ENCODE results near the gene TEKT1. TPM values are rescaled to one million over a fixed set of nuclear protein-coding genes. Genes with fewer than 3 reads are reported as not detected.

Gene TEKT1
- polyA plus RNA-seq, 2 of the 4 experiments (the other 2 are of a cell fraction): not detected

GRCh38 chr17:6862825-6863224 lies 31.3 kb upstream of the TEKT1 start:
- FAIRE-seq (no peak), ATAC-seq (no peak; a peak in 2 of 6 replicates), DNase-seq (ENCODE audit: low read depth in 1 of 2, low spot score in 1 of 2) (no peak)
- CTCF ChIA-PET: interaction anchor here (0.9 to 12.3 kb wide), 6 partner anchors 12 to 160 kb away, joined by 3 to 107 read pairs (median 10); no protein-coding TSS in a partner anchor
- peaks cover 23% of the 10 kb centered on the region for H3K4me1 ChIP-seq
- H3K27ac ChIP-seq: peak overlapping the region in 1 of 2 experiments; percentile 4; a peak in 1 of 6 replicates
- H3K9me3 ChIP-seq: peaks cover 3% of the 10 kb centered on the region; the same call in 1 of the 3 replicates
- POLR2A ChIA-PET: no interaction called here
- no peak overlapping the region for H3K4me2 ChIP-seq
- H3K4me3 ChIP-seq: no peak overlapping the region
- 82% methylated on average over 4 of the region's 4 CpGs for WGBS (ENCODE audit: missing lambda C conversion rate)
- TF ChIP-seq CEBPB (IDR thresholded peaks at IDR 0.05) (peak; percentile 52 to 75; a peak in 3 of 4 replicates), MYC (IDR thresholded peaks at IDR 0.05; ENCODE audit: borderline replicate concordance, low read length) (no peak), HES2 (IDR thresholded peaks at IDR 0.05) (no peak)

GRCh38 chr17:6862122-6862521 lies 30.6 kb upstream of the TEKT1 start:
- FAIRE-seq (no peak), ATAC-seq (no peak), DNase-seq (ENCODE audit: low read depth in 1 of 2, low spot score in 1 of 2) (no peak)
- H3K4me3 ChIP-seq: no peak overlapping the region
- peaks cover 18% of the 10 kb centered on the region; the same call in 2 of the 3 replicates for H3K4me1 ChIP-seq
- POLR2A ChIA-PET: no interaction called here
- 65% methylated on average over 2 of the region's 2 CpGs for WGBS (ENCODE audit: missing lambda C conversion rate)
- CTCF ChIA-PET: interaction anchor here (1.3 to 3.5 kb wide), 2 partner anchors 19 to 27 kb away, joined by 3 to 18 read pairs; no protein-coding TSS in a partner anchor
- H3K4me2 ChIP-seq: no peak overlapping the region
- H3K9me3 ChIP-seq: peaks cover 3% of the 10 kb centered on the region; the same call in 1 of the 3 replicates
- no peak overlapping the region for H3K27ac ChIP-seq
- no peak for TF ChIP-seq REST (IDR thresholded peaks at IDR 0.05)
- no peak for TF ChIP-seq ZFP36 (IDR thresholded peaks at IDR 0.05; ENCODE audit: borderline replicate concordance, partially characterized antibody)
- TF ChIP-seq HMGXB4 (CRISPR knock-in tag; IDR thresholded peaks at IDR 0.05; ENCODE audit: borderline replicate concordance): no peak
- TF ChIP-seq RFX5 (IDR thresholded peaks at IDR 0.05): no peak
- no peak for TF ChIP-seq ZSCAN20 (CRISPR knock-in tag; IDR thresholded peaks at IDR 0.05)
- no peak for TF ChIP-seq CHD2 (IDR thresholded peaks at IDR 0.05; ENCODE audit: low read length, partially characterized antibody)
- TF ChIP-seq CTCF (IDR thresholded peaks at IDR 0.05): no peak
- TF ChIP-seq KDM5A (IDR thresholded peaks at IDR 0.05): no peak

- no peak overlapping the region for H3K27ac ChIP-seq
- FAIRE-seq (peak; percentile 51), DNase-seq (ENCODE audit: low read depth in 1 of 2, low spot score in 1 of 2) (no peak), ATAC-seq (no peak)
- 63% methylated on average over 2 of the region's 2 CpGs for WGBS (ENCODE audit: missing lambda C conversion rate)
- H3K4me3 ChIP-seq: no peak overlapping the region
- peaks cover 9% of the 10 kb centered on the region; the same call in 2 of the 3 replicates for H3K4me1 ChIP-seq
- ChIA-PET CTCF (no interaction called here), POLR2A (no interaction called here)
- no peak overlapping the region for H3K4me2 ChIP-seq
- H3K9me3 ChIP-seq: peaks cover 3% of the 10 kb centered on the region; the same call in 1 of the 3 replicates
- no peak for TF ChIP-seq CBX2 (IDR thresholded peaks at IDR 0.05; ENCODE audit: borderline replicate concordance, low read depth)
- TF ChIP-seq ATOH8 (CRISPR knock-in tag; IDR thresholded peaks at IDR 0.05; ENCODE audit: low read depth): no peak
- TF ChIP-seq JUN (IDR thresholded peaks at IDR 0.05): no peak
- no peak for TF ChIP-seq CTCF (IDR thresholded peaks at IDR 0.05)
- no peak for TF ChIP-seq USF2 (IDR thresholded peaks at IDR 0.05)
- no peak for TF ChIP-seq HOXB13 (CRISPR knock-in tag; IDR thresholded peaks at IDR 0.05; ENCODE audit: low read depth)
- TF ChIP-seq ELK1 (IDR thresholded peaks at IDR 0.05; ENCODE audit: low read depth, low read length): no peak
- no peak for TF ChIP-seq JUNB (IDR thresholded peaks at IDR 0.05)
Observed at GRCh38 chr17:6857904-6858303, 26.4 kb upstream of the TEKT1 start.

Measured in A549 (cell line).